ENCODE measurements around the gene QRICH1.
A peak's percentile ranks its signal among the peaks of the same experiment; 100 is the strongest.

QRICH1 gene

GRCh38 chr3:49028673-49029562 lies 65.0 kb downstream of the QRICH1 start, which contains the start of gene IMPDH2:
IMPDH2 (minus strand) TSS chr3:49029398; CDS start chr3:49029350, 48 bp downstream.
- DNase-seq (ENCODE audit: low read depth in 2 of 2): peak; percentile 93 to 95
- no peak for TF ChIP-seq CTCF (IDR thresholded peaks at IDR 0.05; ENCODE audit: low read depth, low read length)

GRCh38 chr3:49028298-49028672 lies 65.6 kb downstream of the QRICH1 start:
- peak overlapping the region; percentile 91 to 93 for H3K4me3 ChIP-seq (replicated peaks in 1 of 2; ENCODE audit: low read depth in 2 of 2, low read length in 2 of 2)
- TF ChIP-seq CTCF (IDR thresholded peaks at IDR 0.05; ENCODE audit: low read depth, low read length): no peak
- DNase-seq (ENCODE audit: low read depth in 2 of 2): no peak

More at GRCh38 chr3:49028673-49029562, 65.0 kb downstream of the QRICH1 start, which contains the start of gene IMPDH2:
- peak within 1 kb of the TSS; percentile 91 to 93 for H3K4me3 ChIP-seq (replicated peaks in 1 of 2; ENCODE audit: low read depth in 2 of 2, low read length in 2 of 2)

GRCh38 chr3:49027634-49028033 lies 66.2 kb downstream of the QRICH1 start:
- no peak for TF ChIP-seq CTCF (IDR thresholded peaks at IDR 0.05; ENCODE audit: low read depth, low read length)
- no peak for DNase-seq (ENCODE audit: low read depth in 2 of 2)
- no peak overlapping the region for H3K4me3 ChIP-seq (replicated peaks in 1 of 2; ENCODE audit: low read depth in 2 of 2, low read length in 2 of 2)

- no peak for DNase-seq (ENCODE audit: low read depth in 2 of 2)
- H3K4me3 ChIP-seq (replicated peaks in 1 of 2; ENCODE audit: low read depth in 2 of 2, low read length in 2 of 2): no peak overlapping the region
- no peak for TF ChIP-seq CTCF (IDR thresholded peaks at IDR 0.05; ENCODE audit: low read depth, low read length)
These were observed 67.3 kb downstream of the QRICH1 start for GRCh38 chr3:49026536-49026935.

GRCh38 chr3:49025793-49026520 lies 67.9 kb downstream of the QRICH1 start:
- no peak for DNase-seq (ENCODE audit: low read depth in 2 of 2)
- no peak for TF ChIP-seq CTCF (IDR thresholded peaks at IDR 0.05; ENCODE audit: low read depth, low read length)
- H3K4me3 ChIP-seq (replicated peaks in 1 of 2; ENCODE audit: low read depth in 2 of 2, low read length in 2 of 2): no peak overlapping the region

GRCh38 chr3:49025005-49025792 lies 68.7 kb downstream of the QRICH1 start:
- no peak for DNase-seq (ENCODE audit: low read depth in 2 of 2)

More at GRCh38 chr3:49025005-49025792, 68.7 kb downstream of the QRICH1 start:
- H3K4me3 ChIP-seq (replicated peaks in 1 of 2; ENCODE audit: low read depth in 2 of 2, low read length in 2 of 2): no peak overlapping the region
- no peak for TF ChIP-seq CTCF (IDR thresholded peaks at IDR 0.05; ENCODE audit: low read depth, low read length)
